Mesangial cell (primary cell): ENCODE data around the gene CCNB3. TPM values are rescaled to one million over a fixed set of nuclear protein-coding genes. Genes with fewer than 3 reads are reported as not detected.

Source experiments
- total RNA-seq: library from RNA; depleted of rRNA; stranded (reverse); fragments of >200 nt; gene quantifications from 2 replicates; pipeline ENCODE4 v1.2.3, GENCODE V29; 2015

CCNB3 gene
- under 0.01 and 0.13 TPM in 2 replicates for total RNA-seq

GRCh38 chrX:50204364-50204899 lies at the start of gene CCNB3:
Gene CCNB3, plus strand, starts transcription at chrX:50204765. Its CDS starts 80,399 bp downstream, at chrX:50285164.

GRCh38 chrX:50200907-50201306 lies 3.7 kb upstream of the CCNB3 start, which contains the start of gene AKAP4:
Gene AKAP4, minus strand, starts transcription at chrX:50201007. Its CDS starts 118 bp downstream, at chrX:50200889.

Other genes with a start within 250 kb of the CCNB3 start
- gene AKAP4, start 3.8 kb upstream of the CCNB3 start, total RNA-seq: not detected in 2 replicates